ENCODE measurements around the gene ARL15.

DNA sequence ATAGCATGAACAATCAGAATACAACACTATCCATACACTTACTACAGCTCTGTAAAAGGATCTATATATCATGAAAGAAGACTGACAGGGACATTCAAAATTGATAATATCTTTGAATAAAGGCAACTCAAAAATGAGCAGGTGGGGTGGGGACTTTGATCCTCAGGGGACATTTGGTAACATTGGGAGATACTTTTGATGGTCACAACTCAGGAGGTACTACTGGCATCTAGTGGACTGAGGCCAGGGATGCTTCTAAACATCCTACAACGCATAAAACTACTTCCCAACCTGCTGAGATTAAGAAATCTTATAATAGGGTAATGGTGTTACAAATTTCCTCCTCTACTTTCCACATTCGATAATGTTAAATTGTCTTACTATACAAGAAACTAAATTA, 243.9 kb downstream of the ARL15 start:
- TF ChIP-seq MYC (IDR thresholded peaks at IDR 0.05; ENCODE audit: low read depth, low read length) = no peak
- TF ChIP-seq POLR2AphosphoS5 (IDR thresholded peaks at IDR 0.05; ENCODE audit: insufficient read depth, low read depth, low read length) = no peak
- TF ChIP-seq, protein P1, sequence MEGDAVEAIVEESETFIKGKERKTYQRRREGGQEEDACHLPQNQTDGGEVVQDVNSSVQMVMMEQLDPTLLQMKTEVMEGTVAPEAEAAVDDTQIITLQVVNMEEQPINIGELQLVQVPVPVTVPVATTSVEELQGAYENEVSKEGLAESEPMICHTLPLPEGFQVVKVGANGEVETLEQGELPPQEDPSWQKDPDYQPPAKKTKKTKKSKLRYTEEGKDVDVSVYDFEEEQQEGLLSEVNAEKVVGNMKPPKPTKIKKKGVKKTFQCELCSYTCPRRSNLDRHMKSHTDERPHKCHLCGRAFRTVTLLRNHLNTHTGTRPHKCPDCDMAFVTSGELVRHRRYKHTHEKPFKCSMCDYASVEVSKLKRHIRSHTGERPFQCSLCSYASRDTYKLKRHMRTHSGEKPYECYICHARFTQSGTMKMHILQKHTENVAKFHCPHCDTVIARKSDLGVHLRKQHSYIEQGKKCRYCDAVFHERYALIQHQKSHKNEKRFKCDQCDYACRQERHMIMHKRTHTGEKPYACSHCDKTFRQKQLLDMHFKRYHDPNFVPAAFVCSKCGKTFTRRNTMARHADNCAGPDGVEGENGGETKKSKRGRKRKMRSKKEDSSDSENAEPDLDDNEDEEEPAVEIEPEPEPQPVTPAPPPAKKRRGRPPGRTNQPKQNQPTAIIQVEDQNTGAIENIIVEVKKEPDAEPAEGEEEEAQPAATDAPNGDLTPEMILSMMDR (IDR thresholded peaks at IDR 0.05; ENCODE audit: extremely low read depth in 1 of 2, insufficient read depth in 1 of 2, low read depth in 1 of 2, low read length in 2 of 2) = no peak
- no peak for TF ChIP-seq POLR2A (IDR thresholded peaks at IDR 0.05; ENCODE audit: low read depth, low read length)
- TF ChIP-seq MAX (IDR thresholded peaks at IDR 0.05; ENCODE audit: insufficient read depth, insufficient read length) = no peak
- TF ChIP-seq EZH2 (IDR thresholded peaks at IDR 0.05; ENCODE audit: borderline replicate concordance, low read depth, low read length, severe bottlenecking) = no peak
- no peak for TF ChIP-seq GATA2 (IDR thresholded peaks at IDR 0.05; ENCODE audit: insufficient read depth, insufficient read length, low read depth, low read length)
- TF ChIP-seq JUN (IDR thresholded peaks at IDR 0.05; ENCODE audit: borderline replicate concordance, insufficient read depth, insufficient read length, low read depth) = no peak
- no peak for TF ChIP-seq FOS (IDR thresholded peaks at IDR 0.05; ENCODE audit: borderline replicate concordance, insufficient read depth, low read length)

Measured in endothelial cell of umbilical vein (primary cell).